Small intestine (tissue), 7 donors: ENCODE results near the gene SULT1B1. TPM values are rescaled to one million over a fixed set of nuclear protein-coding genes. Genes with fewer than 3 reads are reported as not detected.
A peak's percentile ranks its signal among the peaks of the same experiment; 100 is the strongest.

Experiments used
- DNase-seq, 2 donors: peaks; one replicate each; pipeline versions ENCODE4 v3.0.0 to v3.0.0-alpha.2; 2013
- FAIRE-seq: peaks from 2 replicates; lab custom pipeline; 2012; peaks lifted over from hg19 to GRCh38; lab: Jason Lieb, UNC
- H3K27ac ChIP-seq, 3 donors: one replicate each; pipeline ENCODE4 v1.5.1; 2013; ENCODE audit warnings: low read length in 2 of 3, mild to moderate bottlenecking in 2 of 3, control low read depth in 1 of 3, inconsistent platforms in 1 of 3, low read depth in 1 of 3, moderate library complexity in 1 of 3
- H3K27me3 ChIP-seq, 3 donors: one replicate each; pipeline ENCODE4 v1.6.1; 2013; ENCODE audit warnings: low read length in 3 of 3, inconsistent platforms in 1 of 3; ENCODE audit not compliant: control insufficient read depth in 3 of 3, insufficient read depth in 3 of 3
- H3K36me3 ChIP-seq, 3 donors: one replicate each; pipeline ENCODE4 v1.6.1; 2013; ENCODE audit warnings: low read length in 3 of 3, inconsistent platforms in 1 of 3, low read depth in 1 of 3, mild to moderate bottlenecking in 1 of 3, moderate library complexity in 1 of 3; ENCODE audit not compliant: control insufficient read depth in 3 of 3, insufficient read depth in 2 of 3
- H3K4me1 ChIP-seq, 3 donors: one replicate each; pipeline ENCODE4 v1.6.1; 2013; ENCODE audit warnings: low read length in 2 of 3, inconsistent platforms in 1 of 3, low read depth in 1 of 3, mild to moderate bottlenecking in 1 of 3, moderate library complexity in 1 of 3; ENCODE audit not compliant: control insufficient read depth in 3 of 3, insufficient read depth in 2 of 3
- H3K4me3 ChIP-seq, 3 donors: one replicate each; pipeline ENCODE4 v1.5.1; 2013; ENCODE audit warnings: low read length in 3 of 3, control low read depth in 1 of 3, inconsistent platforms in 1 of 3, low read depth in 1 of 3, mild to moderate bottlenecking in 1 of 3, moderate library complexity in 1 of 3
- H3K9me3 ChIP-seq, 2 donors: one replicate each; pipeline ENCODE4 v1.6.1; 2013; ENCODE audit warnings: low read depth in 1 of 2, low read length in 1 of 2; ENCODE audit not compliant: control insufficient read depth in 2 of 2, insufficient read depth in 1 of 2
- WGBS, 3 donors: extraction: QIAGEN DNeasy Blood & Tissue Kit; methylation state at CpG; one replicate each; pipeline ENCODE4 v1.1.7; 2013; 5-methylcytosine and 5-hydroxymethylcytosine counted together
- polyA plus RNA-seq, 4 donors: library from polyadenylated mRNA; stranded (reverse) in 3 of 4; unstranded in 1 of 4; fragments of 200-250 nt in 3 of 4; fragments of 120-200 nt in 1 of 4; gene quantifications; one replicate each; pipeline versions ENCODE4 v1.2.1 to v1.2.3, GENCODE V29; 2013
- donor health status: healthy with polysubstance abuse.
- donor health status: control.
- donor health status: control.
- donor health status: Bipolar disorder and iron deficiency.
- donor health status: healthy.

The SULT1B1 gene
- polyA plus RNA-seq, 4 donors, result 15.5 to 125 (median 61.3) TPM

GRCh38 chr4:69713593-69713992, 46.8 kb downstream of the SULT1B1 start:
- no peak for FAIRE-seq
- no peak overlapping the region for H3K27ac ChIP-seq

DNA sequence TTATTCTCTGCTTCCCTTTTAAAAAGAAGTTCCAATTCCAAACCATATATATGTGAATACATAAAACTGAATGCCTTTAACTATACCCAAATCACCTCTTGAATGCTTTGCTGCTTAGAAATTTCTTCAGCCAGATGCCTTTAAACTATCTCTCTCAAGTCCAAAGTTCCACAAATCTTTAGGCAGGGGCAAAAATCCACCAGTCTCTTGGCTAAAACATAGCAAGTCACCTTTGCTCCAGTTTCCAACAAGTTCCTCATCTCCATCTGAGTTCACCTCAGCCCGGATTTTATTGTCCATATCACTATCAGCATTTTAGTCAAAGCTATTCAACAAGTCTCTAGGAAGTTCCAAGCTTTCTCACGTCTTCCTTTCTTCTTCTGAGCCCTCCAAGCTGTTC, 49.8 kb downstream of the SULT1B1 start:
- Histone ChIP-seq H3K27ac (peak overlapping the region in 1 of 3 donors; percentile 8), H3K4me1 (peaks cover 0 to 5% (median 0%) of the 10 kb centered on the region in 3 donors), H3K27me3 (no peaks in the 10 kb centered on the region), H3K9me3 (peaks cover 0 to 19% of the 10 kb centered on the region in 2 donors), H3K36me3 (no peaks in the 10 kb centered on the region), H3K4me3 (no peak overlapping the region)
- WGBS, 3 donors, result 14 to 69% (median 21%) methylated on average over 2 of the region's 2 CpGs
- peak in 1 of 2 donors; percentile 74 for DNase-seq
- FAIRE-seq, result no peak

More at GRCh38 chr4:69713593-69713992, 46.8 kb downstream of the SULT1B1 start:
- no peaks in the 10 kb centered on the region for H3K27me3 ChIP-seq
- WGBS, 3 donors, result 79 to 91% (median 84%) methylated on average over 2 of the region's 2 CpGs
- peaks cover 0 to 5% (median 0%) of the 10 kb centered on the region in 3 donors for H3K4me1 ChIP-seq
- H3K36me3 ChIP-seq, result no peaks in the 10 kb centered on the region
- H3K4me3 ChIP-seq, result no peak overlapping the region
- peaks cover 0 to 19% of the 10 kb centered on the region in 2 donors for H3K9me3 ChIP-seq
- peak in 1 of 2 donors; percentile 56 for DNase-seq

GRCh38 chr4:69708211-69708610, 52.2 kb downstream of the SULT1B1 start:
- Histone ChIP-seq H3K36me3 (no peaks in the 10 kb centered on the region), H3K4me1 (peaks cover 0 to 5% (median 0%) of the 10 kb centered on the region in 3 donors), H3K27ac (no peak overlapping the region), H3K27me3 (no peaks in the 10 kb centered on the region), H3K4me3 (no peak overlapping the region), H3K9me3 (peaks cover 0 to 19% of the 10 kb centered on the region in 2 donors)
- DNase-seq (no peak), FAIRE-seq (no peak)
- WGBS, 3 donors, result 65 to 81% (median 71%) methylated on average over 1 of the region's 1 CpG

DNA sequence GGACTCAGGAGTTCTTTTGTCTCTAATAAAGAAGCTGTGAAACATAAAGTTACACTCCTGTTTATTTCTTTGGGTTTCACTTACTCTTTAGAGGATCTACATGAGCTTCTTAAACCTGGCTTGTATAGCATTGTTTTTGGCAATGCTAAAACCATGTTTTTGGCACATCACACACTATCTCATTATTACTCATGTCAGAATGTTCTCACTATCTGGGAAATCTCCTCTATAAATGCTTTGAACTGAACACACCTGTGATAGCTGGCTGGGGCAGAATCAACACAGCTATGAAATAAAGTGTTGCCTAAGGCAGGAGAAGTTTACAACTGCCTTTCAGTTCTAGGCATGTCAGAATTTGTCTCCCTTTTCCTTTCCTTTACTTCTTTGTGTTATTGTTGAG, 52.6 kb downstream of the SULT1B1 start:
- no peaks in the 10 kb centered on the region for H3K36me3 ChIP-seq
- peaks cover 0 to 5% (median 0%) of the 10 kb centered on the region in 3 donors for H3K4me1 ChIP-seq
- no peaks in the 10 kb centered on the region for H3K27me3 ChIP-seq
- no peak for FAIRE-seq
- H3K27ac ChIP-seq, result no peak overlapping the region
- H3K4me3 ChIP-seq, result no peak overlapping the region
- H3K9me3 ChIP-seq, result peaks cover 0 to 19% of the 10 kb centered on the region in 2 donors
- DNase-seq, result peak; percentile 19 to 21

GRCh38 chr4:69702201-69702600, 58.2 kb downstream of the SULT1B1 start:
- H3K4me3 ChIP-seq, result no peak overlapping the region
- no peaks in the 10 kb centered on the region for H3K4me1 ChIP-seq
- DNase-seq (no peak), FAIRE-seq (no peak)
- H3K27ac ChIP-seq, result no peak overlapping the region
- no peaks in the 10 kb centered on the region for H3K27me3 ChIP-seq
- 90 to 98% (median 93%) methylated on average over 3 of the region's 3 CpGs for WGBS, 3 donors
- peaks cover 0 to 14% of the 10 kb centered on the region in 2 donors for H3K9me3 ChIP-seq
- no peaks in the 10 kb centered on the region for H3K36me3 ChIP-seq

- DNase-seq (no peak), FAIRE-seq (no peak)
- Histone ChIP-seq H3K4me3 (no peak overlapping the region), H3K9me3 (peaks cover 0 to 17% of the 10 kb centered on the region in 2 donors), H3K27me3 (no peaks in the 10 kb centered on the region), H3K4me1 (no peaks in the 10 kb centered on the region), H3K27ac (no peak overlapping the region), H3K36me3 (no peaks in the 10 kb centered on the region)
- 86 to 93% (median 88%) methylated on average over 4 of the region's 4 CpGs for WGBS, 3 donors
These were observed 58.7 kb downstream of the SULT1B1 start for GRCh38 chr4:69701696-69702095.

GRCh38 chr4:69697536-69698242, 62.7 kb downstream of the SULT1B1 start:
- Histone ChIP-seq H3K27ac (no peak overlapping the region), H3K4me3 (no peak overlapping the region), H3K27me3 (no peaks in the 10 kb centered on the region), H3K9me3 (peaks cover 0 to 21% of the 10 kb centered on the region in 2 donors), H3K4me1 (no peaks in the 10 kb centered on the region), H3K36me3 (no peaks in the 10 kb centered on the region)
- no peak for FAIRE-seq
- WGBS, 3 donors, result 87 to 92% (median 88%) methylated on average over 1 of the region's 1 CpG
- no peak for DNase-seq

DNA sequence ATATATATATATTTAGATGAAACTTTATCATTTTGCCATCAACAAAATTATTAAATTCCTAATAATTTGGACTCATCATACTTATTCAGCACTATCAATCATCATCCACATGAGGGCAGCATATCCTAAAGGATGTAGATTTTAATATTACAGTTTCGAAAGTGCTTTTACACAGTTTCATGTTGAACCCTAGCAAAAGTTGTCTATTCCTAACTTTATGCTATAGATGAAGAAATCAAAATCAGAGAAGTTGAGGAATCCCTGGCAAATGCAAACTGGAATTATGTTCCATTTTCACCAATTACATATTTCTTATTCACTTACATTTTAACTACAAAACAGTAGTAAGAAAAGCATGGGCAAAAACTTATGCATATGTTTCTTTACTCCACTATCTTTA, 70.8 kb downstream of the SULT1B1 start:
- DNase-seq (peak; percentile 61 to 68), FAIRE-seq (no peak)
- Histone ChIP-seq H3K27ac (no peak overlapping the region), H3K4me3 (no peak overlapping the region), H3K9me3 (peaks cover 0 to 2% of the 10 kb centered on the region in 2 donors), H3K27me3 (no peaks in the 10 kb centered on the region), H3K4me1 (no peaks in the 10 kb centered on the region), H3K36me3 (no peaks in the 10 kb centered on the region)
- WGBS, 3 donors, result 0 to 6% (median 0%) methylated on average over 1 of the region's 1 CpG
